Endothelial cell of umbilical vein (primary cell): Measurements from ENCODE around the gene MBD4. TPM values are rescaled to one million over a fixed set of nuclear protein-coding genes. Genes with fewer than 3 reads are reported as not detected.

Experiments used
- BruUV-seq: library from RNA; stranded (reverse); fragments of 400-500 nt; replicated peaks from 2 replicates; lab custom pipeline; 2021; lab: Mats Ljungman, UMichigan
- CTCF ChIA-PET: fragments of 300-600, 350-600 bp; sonication (Branson Sonifier 250); formaldehyde crosslinking; loops from one replicate; lab custom pipeline; 2021; ENCODE audit warnings: antibody characterized with exemption, inconsistent platforms; lab: Charles Lee
- POLR2A ChIA-PET: fragments of 300-600, 350-600 bp; sonication (Branson Sonifier 250); formaldehyde crosslinking; loops from one replicate; lab custom pipeline; 2021; ENCODE audit warnings: antibody characterized with exemption, inconsistent platforms; lab: Charles Lee
- DNase-seq: peaks from one replicate; pipeline ENCODE4 v3.0.0-alpha.2; 2011; ENCODE audit warnings: low read depth, low spot score
- FAIRE-seq: peaks from 2 replicates; lab custom pipeline; 2011; peaks lifted over from hg19 to GRCh38; lab: Jason Lieb, UNC
- H2AFZ ChIP-seq: 2 replicates; pipeline ENCODE4 v1.6.0; 2012; ENCODE audit warnings: low read depth, low read length, control low read depth, inconsistent platforms
- H3K27ac ChIP-seq: 2 replicates; pipeline ENCODE4 v1.5.1; 2011; ENCODE audit warnings: low read depth, mild to moderate bottlenecking, control low read depth, low read length, moderate library complexity; ENCODE audit not compliant: insufficient read depth
- H3K27me3 ChIP-seq, 2 experiments: 2 replicates each; pipeline versions ENCODE4 v1.6.0 to v1.6.1; 2011; ENCODE audit warnings: low read length in 2 of 2, mixed read lengths in 1 of 2; ENCODE audit not compliant: control insufficient read depth in 2 of 2, insufficient read depth in 2 of 2
- H3K36me3 ChIP-seq, 2 experiments: 2 replicates in 1 of 2; 3 replicates in 1 of 2; pipeline ENCODE4 v1.5.1; 2011; ENCODE audit warnings: low read length in 2 of 2, mild to moderate bottlenecking in 1 of 2, moderate library complexity in 1 of 2; ENCODE audit not compliant: control insufficient read depth in 2 of 2, insufficient read depth in 2 of 2; ENCODE audit errors: extremely low read depth in 1 of 2
- H3K4me1 ChIP-seq: 3 replicates; pipeline ENCODE4 v1.5.1; 2011; ENCODE audit warnings: mild to moderate bottlenecking, low read length; ENCODE audit not compliant: control insufficient read depth, insufficient read depth; ENCODE audit errors: extremely low read depth
- H3K4me2 ChIP-seq: 2 replicates; pipeline ENCODE4 v1.6.1; 2011; ENCODE audit warnings: low read length, control low read depth, mixed read lengths; ENCODE audit not compliant: insufficient read depth
- H3K4me3 ChIP-seq, 3 experiments: fragments of 200-600 bp in 1 of 3; sonication (generic), shearing (Covaris generic) in 1 of 3; replicated peaks in 1 of 3; 2 replicates each; pipeline ENCODE4 v1.5.1; 2011 to 2016; ENCODE audit warnings: control low read depth in 3 of 3, low read length in 3 of 3, mild to moderate bottlenecking in 2 of 3, inconsistent platforms in 1 of 3, low read depth in 1 of 3, moderate library complexity in 1 of 3; ENCODE audit not compliant: insufficient read depth in 1 of 3
- H3K79me2 ChIP-seq: 2 replicates; pipeline ENCODE4 v1.6.0; 2012; ENCODE audit warnings: low read length, inconsistent platforms; ENCODE audit not compliant: control insufficient read depth, insufficient read depth
- H3K9ac ChIP-seq: replicated peaks from 2 replicates; pipeline ENCODE3; 2011; ENCODE audit warnings: low read length, control low read depth; ENCODE audit not compliant: insufficient read depth; ENCODE audit errors: extremely low read depth
- H3K9me1 ChIP-seq: replicated peaks from 3 replicates; pipeline ENCODE4 v1.6.0; 2011; ENCODE audit warnings: mild to moderate bottlenecking, low read length; ENCODE audit not compliant: control insufficient read depth, insufficient read depth; ENCODE audit errors: extremely low read depth
- H3K9me3 ChIP-seq: replicated peaks from 2 replicates; pipeline ENCODE4 v1.5.1; 2012; ENCODE audit warnings: low read length, inconsistent platforms; ENCODE audit not compliant: control insufficient read depth, insufficient read depth
- H4K20me1 ChIP-seq: replicated peaks from 2 replicates; pipeline ENCODE3; 2011; ENCODE audit warnings: mild to moderate bottlenecking, low read length; ENCODE audit not compliant: control insufficient read depth, insufficient read depth; ENCODE audit errors: extremely low read depth
- CTCF ChIP-seq, 2 donors: IDR thresholded peaks; 1 replicate in 1 of 2; 2 replicates in 1 of 2; pipeline ENCODE4 v1.5.1; 2011; ENCODE audit warnings: low read length in 2 of 2, mild to moderate bottlenecking in 2 of 2, moderate library complexity in 2 of 2, control low read depth in 1 of 2, inconsistent platforms in 1 of 2, low read depth in 1 of 2; ENCODE audit not compliant: insufficient read depth in 1 of 2; ENCODE audit errors: extremely low read depth in 1 of 2
- EZH2 ChIP-seq: IDR thresholded peaks from 2 replicates; pipeline ENCODE4 v1.6.1; 2012; ENCODE audit warnings: borderline replicate concordance, low read depth, mild to moderate bottlenecking, moderate library complexity, low read length, inconsistent platforms; ENCODE audit not compliant: severe bottlenecking
- FOS ChIP-seq: IDR thresholded peaks from 2 replicates; pipeline ENCODE4 v1.6.1; 2011; ENCODE audit warnings: mild to moderate bottlenecking, low read length, moderate library complexity, borderline replicate concordance; ENCODE audit not compliant: insufficient read depth
- GATA2 ChIP-seq: IDR thresholded peaks from 2 replicates; pipeline ENCODE4 v1.7.0; 2011; ENCODE audit warnings: low read depth, mild to moderate bottlenecking, moderate library complexity, mixed read lengths, low read length; ENCODE audit not compliant: insufficient read length, insufficient read depth
- JUN ChIP-seq: IDR thresholded peaks from 2 replicates; pipeline ENCODE4 v1.6.1; 2011; ENCODE audit warnings: borderline replicate concordance, low read depth; ENCODE audit not compliant: insufficient read length, insufficient read depth
- MYC ChIP-seq: IDR thresholded peaks from one replicate; pipeline ENCODE4 v1.6.1; 2011; ENCODE audit warnings: mild to moderate bottlenecking, low read depth, low read length
- POLR2A ChIP-seq: IDR thresholded peaks from 2 replicates; pipeline ENCODE4 v1.6.1; 2012; ENCODE audit warnings: low read depth, mild to moderate bottlenecking, control low read depth, low read length
- POLR2AphosphoS5 ChIP-seq: IDR thresholded peaks from 2 replicates; pipeline ENCODE4 v1.6.1; 2012; ENCODE audit warnings: low read depth, mild to moderate bottlenecking, control low read depth, low read length, moderate library complexity; ENCODE audit not compliant: insufficient read depth
- dilution Hi-C: fragments of 300-500 bp; cut with MboI; formaldehyde crosslinking; loops from one replicate; pipeline ENCODE4 v1.15.0; 2019; ENCODE audit warnings: low sequenced_read_pairs; ENCODE audit not compliant: extremely low pct_ligation_motif_present
- intact Hi-C: fragments of 100-400 bp; cut with micrococcal nuclease; formaldehyde crosslinking; loops from one replicate; pipeline ENCODE4 v1.10.0; 2022
- polyA plus RNA-seq, 4 experiments: library from polyadenylated mRNA; depleted of rRNA in 3 of 4; stranded (reverse) in 3 of 4; unstranded in 1 of 4; fragments of >200 nt; gene quantifications; 2 replicates each; pipeline versions ENCODE4 v1.2.1 to v1.2.3, GENCODE V29; 2011 to 2012; ENCODE audit warnings: missing spikeins in 1 of 4
- total RNA-seq: library from RNA; stranded (reverse); gene quantifications from 2 replicates; pipeline ENCODE4 v1.2.3, GENCODE V29; 2021
- TF ChIP-seq, protein P1 (sequence below): IDR thresholded peaks from 2 replicates; pipeline ENCODE4 v1.6.1; 2011; ENCODE audit not compliant: insufficient read depth, insufficient read length

MBD4 gene
- total and polyA plus RNA-seq, 2 donors (not counting 3 experiments of a cell fraction or from before 2014, with no cell fraction given) = 17.4 to 39.5 TPM

DNA sequence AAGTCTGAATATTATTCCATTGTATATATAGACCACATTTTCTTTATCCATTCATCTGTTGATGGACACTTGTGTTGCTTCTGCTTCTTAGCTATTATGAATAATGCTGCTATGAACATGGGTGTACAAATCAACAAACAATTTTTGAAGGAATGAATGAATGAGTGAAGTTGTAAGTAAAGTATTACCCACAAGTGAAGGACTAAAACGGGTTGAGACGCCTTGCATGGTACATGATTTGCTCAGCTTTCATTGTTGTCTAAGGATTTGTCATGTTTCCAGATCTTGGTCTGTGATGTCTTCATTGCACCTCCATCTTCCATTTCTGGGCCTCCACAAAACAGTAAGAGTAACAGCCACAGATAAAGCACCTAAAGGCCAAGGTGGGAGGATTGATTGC, 20.8 kb upstream of the MBD4 start:
- POLR2A ChIA-PET = no interaction called here

More for the DNA sequence above, 20.8 kb upstream of the MBD4 start:
- no peak for DNase-seq
- no peaks in the 10 kb centered on the region for H3K9me3 ChIP-seq
- no peaks in the 10 kb centered on the region for H3K9me1 ChIP-seq
- no peaks in the 10 kb centered on the region for H3K27me3 ChIP-seq
- no peak overlapping the region for H2AFZ ChIP-seq
- no peak for FAIRE-seq
- no peak overlapping the region for H3K4me2 ChIP-seq
- no peak overlapping the region for H3K9ac ChIP-seq
- H3K36me3 ChIP-seq = peaks cover 0 to 6% of the 10 kb centered on the region in 2 experiments
- H3K27ac ChIP-seq = no peak overlapping the region
- H3K4me3 ChIP-seq = no peak overlapping the region
- no peaks in the 10 kb centered on the region for H3K79me2 ChIP-seq
- BruUV-seq = no TSS peak
- dilution Hi-C loops (no loop called here), intact Hi-C loops (no loop called here)
- TF ChIP-seq POLR2A = no peak
- TF ChIP-seq JUN = no peak
- no peak for TF ChIP-seq POLR2AphosphoS5
- TF ChIP-seq FOS = no peak
- no peak for TF ChIP-seq EZH2
- TF ChIP-seq, protein P1, sequence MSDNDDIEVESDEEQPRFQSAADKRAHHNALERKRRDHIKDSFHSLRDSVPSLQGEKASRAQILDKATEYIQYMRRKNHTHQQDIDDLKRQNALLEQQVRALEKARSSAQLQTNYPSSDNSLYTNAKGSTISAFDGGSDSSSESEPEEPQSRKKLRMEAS = no peak
- TF ChIP-seq GATA2 = no peak
- no peak for TF ChIP-seq MYC
- no peak for TF ChIP-seq CTCF (IDR thresholded peaks at IDR 0.05; ENCODE audit: extremely low read depth in 1 of 2, insufficient read depth in 1 of 2, low read depth in 1 of 2, low read length in 2 of 2)
- no peaks in the 10 kb centered on the region for H3K4me1 ChIP-seq
- CTCF ChIA-PET = no interaction called here
- no peaks in the 10 kb centered on the region for H4K20me1 ChIP-seq
